Measurements from ENCODE around the gene SP140L.
"Not testable (repeated sequence)": the region's sequence is repeated elsewhere in the genome, so short reads cannot be mapped to it uniquely, and the experiment has no call there.

Gene SP140L

GRCh38 chr2:230362030-230362691 is 35.2 kb downstream of the SP140L start:
- Histone ChIP-seq H3K9me3 (no peaks in the 10 kb centered on the region), H3K4me1 (no peaks in the 10 kb centered on the region), H3K27me3 (no peaks in the 10 kb centered on the region), H3K36me3 (peaks cover 25 to 44% (median 44%) of the 10 kb centered on the region in 3 donors), H3K27ac (no peak overlapping the region), H3K4me3 (no peak overlapping the region)
- no peak for DNase-seq
- no peak for TF ChIP-seq CTCF (IDR thresholded peaks at IDR 0.05)
- intact Hi-C loops (cut with DNase I; ENCODE audit: low total_unique reads): no loop called here

- no peaks in the 10 kb centered on the region for H3K4me1 ChIP-seq
- H3K27ac ChIP-seq: no peak overlapping the region
- peaks cover 9 to 34% (median 19%) of the 10 kb centered on the region in 3 donors for H3K36me3 ChIP-seq
- DNase-seq: no peak
- no peak overlapping the region for H3K4me3 ChIP-seq
- H3K27me3 ChIP-seq: no peaks in the 10 kb centered on the region
- intact Hi-C loops (cut with DNase I; ENCODE audit: low total_unique reads): no loop called here
- no peak for TF ChIP-seq CTCF (IDR thresholded peaks at IDR 0.05)
- no peaks in the 10 kb centered on the region for H3K9me3 ChIP-seq
Measured at GRCh38 chr2:230382108-230382507, 55.1 kb downstream of the SP140L start.

- no peak for DNase-seq
- no peaks in the 10 kb centered on the region for H3K27me3 ChIP-seq
- no peak overlapping the region for H3K27ac ChIP-seq
- intact Hi-C loops (cut with DNase I; ENCODE audit: low total_unique reads): no loop called here
- no peak overlapping the region for H3K4me3 ChIP-seq
- H3K9me3 ChIP-seq: no peaks in the 10 kb centered on the region
- H3K4me1 ChIP-seq: no peaks in the 10 kb centered on the region
- peaks cover 9 to 36% (median 20%) of the 10 kb centered on the region in 3 donors for H3K36me3 ChIP-seq
- no peak for TF ChIP-seq CTCF (IDR thresholded peaks at IDR 0.05)
Measured at GRCh38 chr2:230383453-230383852, 56.5 kb downstream of the SP140L start.

GRCh38 chr2:230384986-230385385 is 58.0 kb downstream of the SP140L start:
- H3K4me1 ChIP-seq: no peaks in the 10 kb centered on the region
- H3K36me3 ChIP-seq: peaks cover 18 to 50% (median 36%) of the 10 kb centered on the region in 3 donors
- TF ChIP-seq CTCF (IDR thresholded peaks at IDR 0.05): no peak
- no peaks in the 10 kb centered on the region for H3K27me3 ChIP-seq
- no peak overlapping the region for H3K27ac ChIP-seq
- DNase-seq: no peak
- H3K4me3 ChIP-seq: no peak overlapping the region
- H3K9me3 ChIP-seq: no peaks in the 10 kb centered on the region
- intact Hi-C loops (cut with DNase I; ENCODE audit: low total_unique reads): loop anchor here (5.0 kb wide), 1 partner anchor 57 kb away; no protein-coding TSS in a partner anchor

- Histone ChIP-seq H3K9me3 (peaks cover 0 to 6% (median 0%) of the 10 kb centered on the region in 3 donors), H3K4me1 (no peaks in the 10 kb centered on the region), H3K36me3 (peaks cover 30 to 85% (median 66%) of the 10 kb centered on the region in 3 donors), H3K27me3 (no peaks in the 10 kb centered on the region), H3K27ac (no peak overlapping the region), H3K4me3 (no peak overlapping the region)
- intact Hi-C loops (cut with DNase I; ENCODE audit: low total_unique reads): no loop called here
- no peak for TF ChIP-seq CTCF (IDR thresholded peaks at IDR 0.05)
- DNase-seq: no peak
Measured at GRCh38 chr2:230394301-230394700, 67.3 kb downstream of the SP140L start.

- H3K27me3 ChIP-seq; H3K4me3 ChIP-seq; H3K4me1 ChIP-seq; H3K9me3 ChIP-seq; H3K27ac ChIP-seq; intact Hi-C loops (cut with DNase I; ENCODE audit: low total_unique reads); DNase-seq: not testable (repeated sequence)
- H3K36me3 ChIP-seq: peaks cover 27 to 71% (median 52%) of the 10 kb centered on the region in 3 donors
Measured at GRCh38 chr2:230398698-230399097, 71.7 kb downstream of the SP140L start.

Data from tibial artery (tissue), 4 donors.